ENCODE measurements around the gene ATP6V0A4.

Gene ATP6V0A4

DNA sequence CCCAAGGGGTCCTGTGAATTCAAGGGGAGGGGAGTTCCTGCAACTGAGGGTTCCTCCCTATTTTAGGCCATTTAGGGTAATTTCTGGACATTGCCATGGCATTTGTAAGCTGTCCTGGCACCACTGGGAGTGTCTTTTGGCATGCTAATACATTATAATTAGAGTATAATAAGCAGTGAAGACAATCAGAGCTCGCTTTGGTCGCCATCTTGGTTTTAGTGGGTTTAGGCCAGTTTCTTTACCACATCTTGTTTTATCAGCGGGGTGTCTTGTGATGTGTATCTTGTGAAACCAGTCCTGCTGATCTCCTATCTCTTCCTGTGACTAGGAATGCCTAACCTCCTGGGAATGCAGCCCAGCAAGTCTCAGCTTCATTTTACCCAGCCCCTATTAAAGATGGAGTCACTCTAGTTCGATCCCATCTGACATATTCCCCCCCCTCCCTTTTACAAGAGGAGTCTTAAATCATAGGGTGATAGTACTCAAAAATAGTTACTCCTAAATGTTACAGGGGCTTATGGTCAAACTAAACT is 140.1 kb downstream of the ATP6V0A4 start:
- TF ChIP-seq, protein P1, sequence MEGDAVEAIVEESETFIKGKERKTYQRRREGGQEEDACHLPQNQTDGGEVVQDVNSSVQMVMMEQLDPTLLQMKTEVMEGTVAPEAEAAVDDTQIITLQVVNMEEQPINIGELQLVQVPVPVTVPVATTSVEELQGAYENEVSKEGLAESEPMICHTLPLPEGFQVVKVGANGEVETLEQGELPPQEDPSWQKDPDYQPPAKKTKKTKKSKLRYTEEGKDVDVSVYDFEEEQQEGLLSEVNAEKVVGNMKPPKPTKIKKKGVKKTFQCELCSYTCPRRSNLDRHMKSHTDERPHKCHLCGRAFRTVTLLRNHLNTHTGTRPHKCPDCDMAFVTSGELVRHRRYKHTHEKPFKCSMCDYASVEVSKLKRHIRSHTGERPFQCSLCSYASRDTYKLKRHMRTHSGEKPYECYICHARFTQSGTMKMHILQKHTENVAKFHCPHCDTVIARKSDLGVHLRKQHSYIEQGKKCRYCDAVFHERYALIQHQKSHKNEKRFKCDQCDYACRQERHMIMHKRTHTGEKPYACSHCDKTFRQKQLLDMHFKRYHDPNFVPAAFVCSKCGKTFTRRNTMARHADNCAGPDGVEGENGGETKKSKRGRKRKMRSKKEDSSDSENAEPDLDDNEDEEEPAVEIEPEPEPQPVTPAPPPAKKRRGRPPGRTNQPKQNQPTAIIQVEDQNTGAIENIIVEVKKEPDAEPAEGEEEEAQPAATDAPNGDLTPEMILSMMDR (IDR thresholded peaks at IDR 0.05; ENCODE audit: insufficient read depth, low read depth, low read length, missing control alignments) = no peak
- H3K4me3 ChIP-seq (ENCODE audit: low read depth, low read length) = no peak overlapping the region
- no peak for DNase-seq (ENCODE audit: low read depth)

DNA sequence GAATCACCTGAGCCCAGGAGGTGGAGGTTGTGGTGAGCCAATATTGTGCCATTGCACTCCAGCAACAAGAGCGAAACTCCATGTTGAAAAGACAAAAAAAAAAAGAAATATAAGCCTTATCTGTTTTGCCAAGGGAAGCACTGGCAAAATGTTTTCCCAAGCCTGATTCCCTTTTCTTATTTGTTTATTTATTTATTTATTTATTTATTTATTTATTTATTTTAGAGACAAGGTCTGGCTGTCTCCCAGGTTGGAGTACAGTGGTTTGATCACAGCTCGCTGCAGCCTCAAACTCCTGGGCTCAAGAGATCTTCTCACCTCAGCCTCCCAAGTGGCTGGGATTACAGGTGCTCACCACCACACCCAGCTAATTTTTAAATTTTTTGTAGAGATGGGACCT is 141.0 kb downstream of the ATP6V0A4 start:
- DNase-seq (ENCODE audit: low read depth) = no peak
- TF ChIP-seq, protein P1 (IDR thresholded peaks at IDR 0.05; ENCODE audit: insufficient read depth, low read depth, low read length, missing control alignments) = no peak
- no peak overlapping the region for H3K4me3 ChIP-seq (ENCODE audit: low read depth, low read length)

Measured in GM12865 (cell line).